MM.1S (cell line): ENCODE measurements around the gene DDX21.

Experiments
- DNase-seq: peaks from one replicate; pipeline ENCODE4 v3.0.0-alpha.2; 2015
- H2AFZ ChIP-seq: fragments of 300-600 bp; sonication (generic); 2 replicates; pipeline ENCODE4 v1.6.0; 2016; ENCODE audit warnings: antibody characterized with exemption, low read length
- H3F3A ChIP-seq: fragments of 300-600 bp; sonication (generic); 2 replicates; pipeline ENCODE4 v1.6.1; 2016; ENCODE audit warnings: mild to moderate bottlenecking, antibody characterized with exemption, low read length, moderate library complexity, mixed read lengths; ENCODE audit not compliant: insufficient read depth
- H3K27ac ChIP-seq: fragments of 300-600 bp; sonication (generic); 2 replicates; pipeline ENCODE4 v1.5.1; 2016; ENCODE audit warnings: mild to moderate bottlenecking, low read length
- H3K27me3 ChIP-seq: fragments of 300-600 bp; sonication (generic); replicated peaks from 2 replicates; pipeline ENCODE4 v1.6.0; 2016; ENCODE audit warnings: low read length; ENCODE audit not compliant: insufficient read depth
- H3K36me3 ChIP-seq: fragments of 300-600 bp; sonication (generic); replicated peaks from 2 replicates; pipeline ENCODE4 v1.6.1; 2016; ENCODE audit warnings: mild to moderate bottlenecking, low read length, mixed read lengths; ENCODE audit not compliant: insufficient read depth
- H3K4me1 ChIP-seq: fragments of 300-600 bp; sonication (generic); 2 replicates; pipeline ENCODE4 v1.6.1; 2016; ENCODE audit warnings: low read length, mixed read lengths
- H3K4me2 ChIP-seq: fragments of 300-600 bp; sonication (generic); 2 replicates; pipeline ENCODE4 v1.6.0; 2016; ENCODE audit warnings: low read depth, low read length
- H3K4me3 ChIP-seq: fragments of 300-600 bp; sonication (generic); 2 replicates; pipeline ENCODE4 v1.5.1; 2016; ENCODE audit warnings: low read length, mixed read lengths
- H3K79me2 ChIP-seq: fragments of 300-600 bp; sonication (generic); 2 replicates; pipeline ENCODE4 v1.6.1; 2016; ENCODE audit warnings: mixed run types, low read length, mixed read lengths
- H3K9ac ChIP-seq: fragments of 300-600 bp; sonication (generic); 2 replicates; pipeline ENCODE4 v1.6.1; 2016; ENCODE audit warnings: low read length, mixed read lengths
- H3K9me2 ChIP-seq: fragments of 300-600 bp; sonication (generic); replicated peaks from 2 replicates; pipeline ENCODE4 v1.6.1; 2016; ENCODE audit warnings: mild to moderate bottlenecking, low read length, mixed read lengths; ENCODE audit not compliant: insufficient read depth
- H3K9me3 ChIP-seq: fragments of 300-600 bp; sonication (generic); replicated peaks from 2 replicates; pipeline ENCODE4 v1.6.1; 2016; ENCODE audit warnings: mild to moderate bottlenecking, low read length, mixed read lengths; ENCODE audit not compliant: insufficient read depth
- H4K20me1 ChIP-seq: fragments of 300-600 bp; sonication (generic); 2 replicates; pipeline ENCODE4 v1.6.1; 2016; ENCODE audit warnings: mild to moderate bottlenecking, low read length, moderate library complexity, mixed read lengths; ENCODE audit not compliant: insufficient read depth
- CTCF ChIP-seq: fragments of 300-600 bp; sonication (generic); IDR thresholded peaks from 2 replicates; pipeline ENCODE4 v1.5.1; 2016; ENCODE audit warnings: antibody characterized with exemption, low read length, mixed read lengths
- EZH2 ChIP-seq: fragments of 300-600 bp; sonication (generic); optimal IDR thresholded peaks from 2 replicates; pipeline ENCODE3; 2017; ENCODE audit warnings: low read depth, mild to moderate bottlenecking, antibody characterized with exemption, low read length, mixed read lengths
- EZH2phosphoT487 ChIP-seq: fragments of 300-600 bp; sonication (generic); IDR thresholded peaks from 2 replicates; pipeline ENCODE4 v1.6.1; 2018; ENCODE audit warnings: antibody characterized with exemption, low read length

Gene DDX21

GRCh38 chr10:68950598-68950997, 5.4 kb upstream of the DDX21 start:
- no peak for TF ChIP-seq EZH2phosphoT487
- no peak for TF ChIP-seq CTCF
- no peak for TF ChIP-seq EZH2
- no peak overlapping the region for H3K4me3 ChIP-seq
- no peaks in the 10 kb centered on the region for H3K9me3 ChIP-seq
- no peaks in the 10 kb centered on the region for H3K4me1 ChIP-seq
- no peak overlapping the region for H3K4me2 ChIP-seq
- H3K79me2 ChIP-seq, result peaks cover 7% of the 10 kb centered on the region
- H3F3A ChIP-seq, result peaks cover 7% of the 10 kb centered on the region
- DNase-seq, result no peak
- no peak overlapping the region for H2AFZ ChIP-seq
- H3K36me3 ChIP-seq, result peaks cover 6% of the 10 kb centered on the region
- no peak overlapping the region for H3K9ac ChIP-seq
- no peaks in the 10 kb centered on the region for H3K9me2 ChIP-seq
- H4K20me1 ChIP-seq, result no peaks in the 10 kb centered on the region
- no peaks in the 10 kb centered on the region for H3K27me3 ChIP-seq
- H3K27ac ChIP-seq, result no peak overlapping the region

- Histone ChIP-seq H3K4me2 (peak overlapping the region; percentile 46; the same call in 1 of the 2 replicates), H3K4me3 (no peak overlapping the region; the same call in 1 of the 2 replicates), H3K9me2 (no peaks in the 10 kb centered on the region), H3K36me3 (peaks cover 6% of the 10 kb centered on the region), H4K20me1 (peaks cover 19% of the 10 kb centered on the region), H3K27me3 (no peaks in the 10 kb centered on the region), H3K79me2 (peaks cover 47% of the 10 kb centered on the region), H3K9me3 (no peaks in the 10 kb centered on the region), H3F3A (peaks cover 16% of the 10 kb centered on the region), H3K4me1 (no peaks in the 10 kb centered on the region), H3K27ac (no peak overlapping the region; the same call in 1 of the 2 replicates), H3K9ac (no peak overlapping the region), H2AFZ (no peak overlapping the region)
- DNase-seq, result no peak
- TF ChIP-seq EZH2phosphoT487 (no peak), CTCF (no peak), EZH2 (no peak)
These were observed 1.1 kb upstream of the DDX21 start for GRCh38 chr10:68954904-68955303.

- peak overlapping the region; percentile 81 for H3K4me2 ChIP-seq
- H3K27me3 ChIP-seq, result no peaks in the 10 kb centered on the region
- DNase-seq, result no peak
- H4K20me1 ChIP-seq, result peaks cover 23% of the 10 kb centered on the region
- peak overlapping the region; percentile 86 for H3K27ac ChIP-seq
- peaks cover 52% of the 10 kb centered on the region for H3K79me2 ChIP-seq
- peak overlapping the region; percentile 100 for H3K4me3 ChIP-seq
- peak overlapping the region; percentile 85 for H2AFZ ChIP-seq
- peak overlapping the region; percentile 99 for H3K9ac ChIP-seq
- peaks cover 16% of the 10 kb centered on the region for H3F3A ChIP-seq
- H3K36me3 ChIP-seq, result peaks cover 10% of the 10 kb centered on the region
- H3K9me3 ChIP-seq, result no peaks in the 10 kb centered on the region
- no peak for TF ChIP-seq EZH2
- no peak for TF ChIP-seq CTCF
- no peak for TF ChIP-seq EZH2phosphoT487
- no peaks in the 10 kb centered on the region for H3K4me1 ChIP-seq
- no peaks in the 10 kb centered on the region for H3K9me2 ChIP-seq
These were observed 577 bp upstream of the DDX21 start for GRCh38 chr10:68955355-68955831.
